Ramos (cell line): ENCODE results near the gene SYNE1.
"Not testable (repeated sequence)": the region's sequence is repeated elsewhere in the genome, so short reads cannot be mapped to it uniquely, and the experiment has no call there.

Source experiments
- in situ Hi-C: fragments of 300-500 bp; cut with MboI; formaldehyde crosslinking; loops from one replicate; pipeline ENCODE4 v1.14.3; 2022; ENCODE audit warnings: low sequenced_read_pairs; ENCODE audit not compliant: unreplicated experiment

The SYNE1 gene

GRCh38 chr6:152452639-152453038 is 184.5 kb downstream of the SYNE1 start:
- in situ Hi-C loops, result no loop called here

GRCh38 chr6:152450519-152450918 is 186.6 kb downstream of the SYNE1 start:
- in situ Hi-C loops, result no loop called here

GRCh38 chr6:152441902-152442301 is 195.3 kb downstream of the SYNE1 start:
- in situ Hi-C loops, result no loop called here

DNA sequence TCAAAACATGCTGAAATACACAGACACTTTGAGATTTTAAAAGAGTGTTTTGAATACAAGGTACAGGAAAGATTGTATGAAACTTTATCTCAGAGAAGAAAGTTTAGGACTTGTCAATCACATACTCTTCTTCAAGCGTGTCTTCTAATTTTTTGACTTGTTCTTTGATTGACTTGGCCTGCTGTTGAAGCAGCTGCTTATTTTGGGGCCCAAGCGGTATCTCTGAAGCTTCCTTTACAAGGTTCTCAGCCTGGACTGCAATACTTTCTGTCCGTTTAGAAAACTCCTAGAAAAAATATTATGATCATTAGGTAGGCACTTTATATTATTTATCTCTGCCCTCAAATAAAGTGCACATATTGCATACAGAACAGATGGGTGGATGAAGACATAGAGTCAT is 201.3 kb downstream of the SYNE1 start:
- in situ Hi-C loops, result no loop called here

- in situ Hi-C loops, result no loop called here
Measured at GRCh38 chr6:152432758-152433157, 204.4 kb downstream of the SYNE1 start.

DNA sequence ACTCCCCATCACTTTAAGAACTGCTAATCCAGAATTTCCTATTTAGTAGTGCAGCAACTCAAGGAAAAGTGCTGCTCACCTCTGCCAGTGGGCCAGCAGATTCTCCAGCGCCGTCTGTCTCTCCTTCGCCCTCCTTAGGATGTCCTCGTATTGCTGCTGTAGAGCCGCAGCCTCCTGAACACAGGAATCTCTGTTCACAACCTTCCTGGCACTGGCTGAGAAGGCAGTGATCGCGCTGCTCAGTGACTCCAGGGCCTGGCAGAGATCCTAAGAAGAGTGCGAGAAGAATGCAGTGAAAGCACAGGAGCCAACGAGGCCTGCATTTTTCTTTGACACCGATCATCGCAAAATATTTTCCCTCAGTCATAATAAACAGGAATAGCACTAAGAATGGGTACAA is 209.0 kb downstream of the SYNE1 start:
- in situ Hi-C loops, result no loop called here

DNA sequence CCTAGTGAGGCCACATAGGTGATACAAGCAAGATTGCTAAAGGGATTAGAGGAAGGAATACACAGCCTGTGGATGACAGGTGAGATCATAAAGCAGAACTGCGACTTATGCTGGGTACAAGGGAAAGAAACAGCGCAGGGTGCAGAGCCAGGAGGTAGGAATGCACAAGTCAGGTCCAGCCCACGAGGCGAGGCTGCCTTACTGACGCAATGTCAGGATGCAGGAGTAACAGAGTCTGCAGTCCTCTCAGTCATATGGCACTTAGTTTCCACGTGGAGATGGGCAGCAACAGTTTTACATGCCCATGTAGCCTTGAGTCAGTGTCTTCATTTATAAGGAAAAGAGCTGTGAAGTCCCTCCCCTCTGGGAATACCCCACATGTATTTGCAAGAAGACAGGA is 210.9 kb downstream of the SYNE1 start:
- in situ Hi-C loops, result no loop called here

- in situ Hi-C loops, result no loop called here
Measured at GRCh38 chr6:152423216-152424103, 213.7 kb downstream of the SYNE1 start.

DNA sequence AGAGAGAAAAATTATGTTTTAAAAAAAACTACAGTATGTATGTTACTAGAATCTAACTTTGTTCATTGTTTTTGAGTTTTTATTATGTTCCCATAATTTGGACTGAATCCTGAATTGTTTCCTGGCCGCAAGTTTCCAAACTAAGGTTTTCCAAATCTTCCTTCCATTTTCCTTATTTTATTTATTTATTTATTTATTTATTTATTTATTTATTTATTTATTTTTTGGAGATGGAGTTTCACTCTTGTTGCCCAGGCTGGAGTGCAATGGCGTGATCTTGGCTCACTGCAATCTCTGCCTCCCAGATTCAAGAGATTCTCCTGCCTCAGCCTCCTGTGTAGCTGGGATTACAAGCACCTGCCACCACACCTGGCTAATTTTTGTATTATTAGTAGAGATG is 215.7 kb downstream of the SYNE1 start:
- in situ Hi-C loops, result not testable (repeated sequence)

DNA sequence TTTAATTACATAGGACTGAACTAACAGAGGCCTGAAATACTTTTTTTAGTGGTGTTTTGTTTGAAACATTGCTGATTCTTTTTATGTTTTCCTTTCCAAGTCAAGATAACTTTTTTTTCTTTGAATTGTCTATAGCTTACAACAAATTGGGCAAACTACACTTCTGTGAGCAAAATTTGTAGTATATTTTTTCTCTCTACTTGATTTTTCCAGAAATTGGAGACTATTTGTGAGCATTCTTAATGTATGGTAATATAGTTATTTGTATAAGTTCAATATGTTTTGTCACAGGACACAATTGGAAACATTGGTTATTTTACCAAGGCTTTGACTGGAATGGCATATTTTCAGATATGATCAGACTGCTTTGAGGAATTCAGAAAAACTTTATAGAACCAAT is 216.5 kb downstream of the SYNE1 start:
- in situ Hi-C loops, result no loop called here

GRCh38 chr6:152418551-152418950 is 218.6 kb downstream of the SYNE1 start:
- in situ Hi-C loops, result no loop called here

- in situ Hi-C loops, result no loop called here
Measured at GRCh38 chr6:152416652-152417051, 220.5 kb downstream of the SYNE1 start.

- in situ Hi-C loops, result no loop called here
Measured at GRCh38 chr6:152404936-152405595, 232.1 kb downstream of the SYNE1 start.

- in situ Hi-C loops, result no loop called here
Measured at GRCh38 chr6:152404086-152404857, 232.9 kb downstream of the SYNE1 start.

GRCh38 chr6:152402791-152403190 is 234.4 kb downstream of the SYNE1 start:
- in situ Hi-C loops, result no loop called here

DNA sequence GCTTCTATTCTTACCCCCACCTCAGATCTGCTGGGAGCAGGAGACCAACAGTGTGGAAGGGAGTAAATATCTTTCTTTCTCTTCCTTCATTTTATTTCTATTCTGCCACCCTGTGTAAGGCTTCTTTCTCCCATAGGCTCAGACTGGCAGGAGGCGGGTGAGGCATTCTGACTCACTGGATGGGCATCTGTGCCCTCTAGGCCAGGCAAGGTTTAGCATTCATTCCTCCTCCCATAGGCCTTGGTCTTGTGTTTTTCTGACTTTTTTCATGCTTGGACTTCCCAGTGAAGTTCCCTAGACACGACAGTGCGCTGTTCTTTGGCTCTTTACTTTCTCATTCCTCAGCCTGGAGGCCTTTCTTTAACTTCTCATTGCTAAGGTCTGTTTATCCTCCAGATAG is 235.2 kb downstream of the SYNE1 start:
- in situ Hi-C loops, result no loop called here

DNA sequence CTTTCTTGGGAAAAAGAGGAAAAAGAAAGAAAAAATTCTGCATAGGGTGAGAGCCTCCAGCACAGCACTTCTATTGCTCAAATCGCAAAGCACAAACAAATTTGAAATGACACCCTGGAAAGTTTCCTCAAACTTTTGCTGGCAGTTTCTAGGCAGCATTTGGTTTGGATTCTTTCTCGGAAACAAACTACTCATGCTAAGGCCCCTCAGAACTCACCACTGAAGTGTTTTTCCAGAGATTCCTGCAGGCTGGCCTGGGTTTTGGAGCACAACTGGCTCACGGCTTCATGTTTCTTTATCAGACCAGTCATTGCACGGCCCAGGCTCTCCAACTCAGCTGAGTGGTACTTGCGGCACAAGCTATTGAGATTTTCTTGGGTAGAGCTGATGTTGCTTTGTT is 237.8 kb downstream of the SYNE1 start:
- in situ Hi-C loops, result no loop called here

- in situ Hi-C loops, result no loop called here
Measured at GRCh38 chr6:152398993-152399392, 238.2 kb downstream of the SYNE1 start.

DNA sequence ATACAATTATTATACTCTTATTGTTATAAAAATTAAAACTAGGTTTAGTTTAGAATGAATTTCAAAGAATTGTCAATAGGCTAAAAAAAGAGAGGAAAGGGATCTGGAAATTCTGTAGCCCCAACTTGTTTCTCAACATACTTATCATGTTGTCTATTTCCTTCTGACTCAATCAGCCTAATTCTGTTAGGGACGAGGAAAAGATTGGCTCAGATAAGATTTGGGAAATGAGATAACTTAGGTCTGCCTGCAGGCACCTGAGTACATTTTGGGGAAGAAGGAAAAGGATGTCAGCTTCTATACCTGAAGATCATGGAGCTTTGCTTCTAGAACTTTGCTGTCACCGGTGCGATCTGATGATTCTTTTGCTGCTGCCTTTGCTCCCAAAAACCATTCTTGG is 238.8 kb downstream of the SYNE1 start:
- in situ Hi-C loops, result no loop called here

GRCh38 chr6:152394303-152394702 is 242.9 kb downstream of the SYNE1 start:
- in situ Hi-C loops, result no loop called here
